K562 (cell line): ENCODE data around the gene PUM2. TPM values are rescaled to one million over a fixed set of nuclear protein-coding genes. Genes with fewer than 3 reads are reported as not detected.

Experiments used
- ARID2 ChIP-seq: fragments of 450-650 bp; IDR thresholded peaks from 2 replicates; pipeline ENCODE4 v1.6.1; 2017; ENCODE audit warnings: antibody characterized with exemption, mild to moderate bottlenecking
- CBX3 ChIP-seq, 2 experiments: IDR thresholded peaks; 1 replicate in 1 of 2; 2 replicates in 1 of 2; pipeline ENCODE4 v1.6.1; 2012; ENCODE audit warnings: inconsistent platforms in 2 of 2, low read length in 2 of 2, borderline replicate concordance in 1 of 2, control low read depth in 1 of 2
- CHD4 ChIP-seq: fragments of 200-600 bp; sonication (generic); IDR thresholded peaks from 3 replicates; pipeline ENCODE4 v1.6.1; 2012; ENCODE audit warnings: low read depth, mild to moderate bottlenecking, mixed read lengths, low read length, inconsistent platforms; ENCODE audit not compliant: insufficient read depth, insufficient replicate concordance, poor library complexity, severe bottlenecking
- FOXP1 ChIP-seq: sonication (generic); formaldehyde crosslinking; IDR thresholded peaks from 2 replicates; pipeline ENCODE4 v1.8.0; 2022; ENCODE audit warnings: mild to moderate bottlenecking, missing genetic modification reagents
- HNRNPLL ChIP-seq: fragments of 200-400 bp; formaldehyde crosslinking; IDR thresholded peaks from 2 replicates; pipeline ENCODE4 v1.6.1; 2017; ENCODE audit warnings: low read length, low read depth, mild to moderate bottlenecking; ENCODE audit not compliant: poor library complexity, severe bottlenecking
- MYC ChIP-seq, 2 experiments: fragments of 250-450 bp in 1 of 2; sonication (Bioruptor Pico) in 1 of 2; IDR thresholded peaks; 2 replicates each; pipeline versions ENCODE4 v1.5.1 to v1.6.1; 2012 to 2021; ENCODE audit warnings: low read depth in 2 of 2, borderline replicate concordance in 1 of 2, improper control_type of control experiment in 1 of 2, low read length in 1 of 2, mild to moderate bottlenecking in 1 of 2, moderate library complexity in 1 of 2
- POU5F1 ChIP-seq: fragments of 150-350 bp; IDR thresholded peaks from 2 replicates; pipeline ENCODE4 v1.6.1; 2014; ENCODE audit warnings: borderline replicate concordance, low read length, low read depth, mild to moderate bottlenecking; ENCODE audit not compliant: partially characterized antibody
- RAD21 ChIP-seq, 2 experiments: fragments of 250-450 bp in 1 of 2; fragments of 450-650 bp in 1 of 2; sonication (Bioruptor Pico) in 1 of 2; formaldehyde crosslinking in 1 of 2; IDR thresholded peaks in 1 of 2; conservative IDR thresholded peaks in 1 of 2; 2 replicates each; pipeline versions ENCODE4 v1.4.0 to v1.8.0; 2020 to 2022; ENCODE audit warnings: mild to moderate bottlenecking in 2 of 2, moderate library complexity in 1 of 2
- RFX7 ChIP-seq: fragments of 250-450 bp; sonication (Bioruptor Pico); IDR thresholded peaks from 2 replicates; pipeline ENCODE4 v1.5.1; 2021; ENCODE audit warnings: mild to moderate bottlenecking
- SMAD2 ChIP-seq: fragments of 150-350 bp; IDR thresholded peaks from 2 replicates; pipeline ENCODE4 v1.6.1; 2014; ENCODE audit warnings: low read depth, mild to moderate bottlenecking, low read length
- SP2 ChIP-seq: IDR thresholded peaks from 2 replicates; pipeline ENCODE4 v1.6.1; 2011; ENCODE audit warnings: mild to moderate bottlenecking, low read depth, low read length, moderate library complexity; ENCODE audit not compliant: poor library complexity, severe bottlenecking; ENCODE audit errors: extremely low read depth
- SRSF3 ChIP-seq: fragments of 200-400 bp; formaldehyde crosslinking; IDR thresholded peaks from 2 replicates; pipeline ENCODE4 v1.6.1; 2016; ENCODE audit warnings: mild to moderate bottlenecking, low read length, moderate library complexity; ENCODE audit not compliant: insufficient read depth
- STAG1 ChIP-seq: sonication (generic); formaldehyde crosslinking; IDR thresholded peaks from 2 replicates; pipeline ENCODE4 v1.5.0; 2020; ENCODE audit warnings: missing genetic modification reagents, borderline replicate concordance
- TAF15 ChIP-seq: fragments of 200-400 bp; formaldehyde crosslinking; IDR thresholded peaks from 2 replicates; pipeline ENCODE4 v1.6.1; 2017; ENCODE audit warnings: mild to moderate bottlenecking, low read depth, low read length, moderate library complexity
- ZFPM2 ChIP-seq: fragments of 250-450 bp; sonication (Bioruptor Pico); IDR thresholded peaks from 2 replicates; pipeline ENCODE4 v1.5.1; 2022; ENCODE audit warnings: mild to moderate bottlenecking
- ZNF133 ChIP-seq: fragments of 250-450 bp; sonication (Bioruptor Pico); IDR thresholded peaks from 2 replicates; pipeline ENCODE4 v1.4.0; 2020; ENCODE audit warnings: mild to moderate bottlenecking
- ZNF134 ChIP-seq: fragments of 250-450 bp; sonication (Bioruptor Pico); conservative IDR thresholded peaks from 2 replicates; pipeline ENCODE4 v1.4.0; 2020
- ZNF239 ChIP-seq: fragments of 250-450 bp; sonication (Bioruptor Pico); IDR thresholded peaks from 2 replicates; pipeline ENCODE4 v1.4.0; 2020; ENCODE audit warnings: mild to moderate bottlenecking
- ZSCAN32 ChIP-seq: fragments of 450-650 bp; formaldehyde crosslinking; IDR thresholded peaks from 2 replicates; pipeline ENCODE4 v1.4.0; 2020; ENCODE audit warnings: mild to moderate bottlenecking, moderate library complexity
- polyA plus RNA-seq, 8 experiments: library from polyadenylated mRNA; depleted of rRNA in 4 of 8; stranded (reverse) in 5 of 8; unstranded in 3 of 8; fragments of >200 nt; fragmentation: Nextera tagmentation in 2 of 8; fragmentation: Illumina TruSeq in 1 of 8; extraction: Ambion mirVana in 2 of 8; extraction: Trizol in 1 of 8; gene quantifications; 2 replicates each; pipeline versions ENCODE4 v1.2.1 to v1.2.3, GENCODE V29; 2011 to 2014; ENCODE audit warnings: inconsistent platforms in 1 of 8, missing spikeins in 1 of 8
- total RNA-seq, 7 experiments: library from RNA; depleted of rRNA in 6 of 7; stranded (reverse); fragments of >200 nt in 6 of 7; fragmentation: Illumina TruSeq in 2 of 7; extraction: Trizol in 2 of 7; gene quantifications; 2 replicates each; pipeline versions ENCODE4 v1.2.1 to v1.2.3, GENCODE V29; 2011 to 2021; ENCODE audit warnings: low replicate concordance in 1 of 7
- TF ChIP-seq, protein P1 (sequence below): fragments of 200-400 bp; formaldehyde crosslinking; IDR thresholded peaks from 2 replicates; pipeline ENCODE4 v1.6.1; 2017; ENCODE audit warnings: mild to moderate bottlenecking, low read depth, low read length, moderate library complexity
- TF ChIP-seq, protein P2 (sequence below): fragments of 450-650 bp; IDR thresholded peaks from 2 replicates; pipeline ENCODE4 v1.6.1; 2016; ENCODE audit warnings: low read depth, mild to moderate bottlenecking, moderate library complexity
- TF ChIP-seq, protein P3 (sequence below): fragments of 250-450 bp; sonication (Bioruptor Pico); IDR thresholded peaks from 2 replicates; pipeline ENCODE4 v1.8.0; 2022; ENCODE audit warnings: inconsistent platforms, mild to moderate bottlenecking, moderate library complexity, borderline replicate concordance
- TF ChIP-seq, protein P4 (sequence below): sonication (generic); formaldehyde crosslinking; IDR thresholded peaks from 2 replicates; pipeline ENCODE4 v1.8.0; 2022; ENCODE audit warnings: mild to moderate bottlenecking, missing genetic modification reagents

The PUM2 gene
- total and polyA plus RNA-seq, 9 of the 15 experiments (the other 6 are each of a cell fraction or from before 2014, with no cell fraction given): 13.4 to 61.9 (median 28.3) TPM

DNA sequence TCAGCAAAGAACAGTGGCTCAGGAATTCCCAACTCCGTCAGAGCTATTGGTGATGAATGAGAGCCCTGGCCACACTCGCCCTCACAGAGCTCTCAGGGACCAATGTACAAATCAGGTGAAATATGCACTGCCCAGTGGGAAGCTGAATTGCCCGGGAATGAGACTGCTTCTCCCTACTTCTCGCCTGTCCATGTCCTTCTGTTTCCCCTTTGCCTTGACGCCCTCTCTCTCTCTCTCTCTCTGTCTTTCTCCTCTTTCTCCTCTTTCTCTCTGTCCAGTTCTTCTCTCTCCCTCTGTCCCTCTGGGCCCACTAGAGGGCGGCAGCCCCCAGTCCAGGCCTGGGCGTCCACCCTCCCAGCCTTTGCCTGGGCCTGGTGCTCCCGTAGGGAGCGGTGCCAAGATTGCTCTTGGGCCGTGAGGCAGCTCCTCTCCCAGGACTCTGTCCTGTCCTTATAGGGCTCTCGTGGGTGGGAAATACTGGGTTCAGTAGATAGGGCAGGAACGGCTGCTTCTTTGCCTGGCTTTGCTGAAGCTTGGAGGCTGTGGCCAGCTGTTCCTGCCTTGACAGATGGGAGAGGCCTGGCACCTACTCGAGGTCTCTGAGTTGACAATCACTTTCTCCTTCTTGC is 28.4 kb upstream of the PUM2 start (continued):
- TF ChIP-seq, protein P1, sequence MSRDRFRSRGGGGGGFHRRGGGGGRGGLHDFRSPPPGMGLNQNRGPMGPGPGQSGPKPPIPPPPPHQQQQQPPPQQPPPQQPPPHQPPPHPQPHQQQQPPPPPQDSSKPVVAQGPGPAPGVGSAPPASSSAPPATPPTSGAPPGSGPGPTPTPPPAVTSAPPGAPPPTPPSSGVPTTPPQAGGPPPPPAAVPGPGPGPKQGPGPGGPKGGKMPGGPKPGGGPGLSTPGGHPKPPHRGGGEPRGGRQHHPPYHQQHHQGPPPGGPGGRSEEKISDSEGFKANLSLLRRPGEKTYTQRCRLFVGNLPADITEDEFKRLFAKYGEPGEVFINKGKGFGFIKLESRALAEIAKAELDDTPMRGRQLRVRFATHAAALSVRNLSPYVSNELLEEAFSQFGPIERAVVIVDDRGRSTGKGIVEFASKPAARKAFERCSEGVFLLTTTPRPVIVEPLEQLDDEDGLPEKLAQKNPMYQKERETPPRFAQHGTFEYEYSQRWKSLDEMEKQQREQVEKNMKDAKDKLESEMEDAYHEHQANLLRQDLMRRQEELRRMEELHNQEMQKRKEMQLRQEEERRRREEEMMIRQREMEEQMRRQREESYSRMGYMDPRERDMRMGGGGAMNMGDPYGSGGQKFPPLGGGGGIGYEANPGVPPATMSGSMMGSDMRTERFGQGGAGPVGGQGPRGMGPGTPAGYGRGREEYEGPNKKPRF: no peak
- TF ChIP-seq, protein P2, sequence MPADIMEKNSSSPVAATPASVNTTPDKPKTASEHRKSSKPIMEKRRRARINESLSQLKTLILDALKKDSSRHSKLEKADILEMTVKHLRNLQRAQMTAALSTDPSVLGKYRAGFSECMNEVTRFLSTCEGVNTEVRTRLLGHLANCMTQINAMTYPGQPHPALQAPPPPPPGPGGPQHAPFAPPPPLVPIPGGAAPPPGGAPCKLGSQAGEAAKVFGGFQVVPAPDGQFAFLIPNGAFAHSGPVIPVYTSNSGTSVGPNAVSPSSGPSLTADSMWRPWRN: no peak
- TF ChIP-seq POU5F1 (no peak), HNRNPLL (no peak), TAF15 (no peak), CHD4 (no peak), ZNF134 (CRISPR knock-in tag) (no peak), ZSCAN32 (CRISPR knock-in tag) (no peak), RFX7 (CRISPR knock-in tag) (no peak), CBX3 (IDR thresholded peaks at IDR 0.05; ENCODE audit: borderline replicate concordance in 1 of 2, low read length in 2 of 2) (no peak), ZNF239 (CRISPR knock-in tag) (no peak), SRSF3 (no peak), ZNF133 (CRISPR knock-in tag) (no peak), MYC (IDR thresholded peaks at IDR 0.05; ENCODE audit: low read depth, low read length) (0 out of 2 replicates have a peak, but pooled peaks have one; percentile 24), MYC (CRISPR knock-in tag; IDR thresholded peaks at IDR 0.05; ENCODE audit: borderline replicate concordance, low read depth) (no peak), RAD21 (CRISPR knock-in tag; conservative IDR thresholded peaks at IDR 0.05 in 1 of 2, IDR thresholded peaks at IDR 0.05 in 1 of 2) (peak; percentile 70 to 76), FOXP1 (no peak), ARID2 (no peak), SMAD2 (no peak), ZFPM2 (CRISPR knock-in tag) (no peak), STAG1 (CRISPR knock-in tag) (peak; percentile 28; the same call in 1 of the 2 replicates), SP2 (no peak)
- TF ChIP-seq, protein P3, sequence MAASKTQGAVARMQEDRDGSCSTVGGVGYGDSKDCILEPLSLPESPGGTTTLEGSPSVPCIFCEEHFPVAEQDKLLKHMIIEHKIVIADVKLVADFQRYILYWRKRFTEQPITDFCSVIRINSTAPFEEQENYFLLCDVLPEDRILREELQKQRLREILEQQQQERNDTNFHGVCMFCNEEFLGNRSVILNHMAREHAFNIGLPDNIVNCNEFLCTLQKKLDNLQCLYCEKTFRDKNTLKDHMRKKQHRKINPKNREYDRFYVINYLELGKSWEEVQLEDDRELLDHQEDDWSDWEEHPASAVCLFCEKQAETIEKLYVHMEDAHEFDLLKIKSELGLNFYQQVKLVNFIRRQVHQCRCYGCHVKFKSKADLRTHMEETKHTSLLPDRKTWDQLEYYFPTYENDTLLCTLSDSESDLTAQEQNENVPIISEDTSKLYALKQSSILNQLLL (CRISPR knock-in tag): no peak
- TF ChIP-seq, protein P4, sequence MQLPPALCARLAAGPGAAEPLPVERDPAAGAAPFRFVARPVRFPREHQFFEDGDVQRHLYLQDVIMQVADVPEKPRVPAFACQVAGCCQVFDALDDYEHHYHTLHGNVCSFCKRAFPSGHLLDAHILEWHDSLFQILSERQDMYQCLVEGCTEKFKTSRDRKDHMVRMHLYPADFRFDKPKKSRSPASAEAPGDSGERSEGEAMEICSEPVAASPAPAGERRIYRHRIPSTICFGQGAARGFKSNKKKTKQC (CRISPR knock-in tag): no peak
